Breast epithelium (tissue), 3 donors: ENCODE results near the gene DPP9.

Experiments
- CTCF ChIP-seq, 3 donors: fragments of 450-650 bp; IDR thresholded peaks; one replicate each; pipeline ENCODE4 v1.5.1; 2016 to 2017; ENCODE audit warnings: antibody characterized with exemption in 3 of 3, mild to moderate bottlenecking in 3 of 3, moderate library complexity in 3 of 3
- POLR2A ChIP-seq: fragments of 450-650 bp; IDR thresholded peaks from one replicate; pipeline ENCODE4 v1.6.1; 2016; ENCODE audit warnings: antibody characterized with exemption, mild to moderate bottlenecking, moderate library complexity

DNA sequence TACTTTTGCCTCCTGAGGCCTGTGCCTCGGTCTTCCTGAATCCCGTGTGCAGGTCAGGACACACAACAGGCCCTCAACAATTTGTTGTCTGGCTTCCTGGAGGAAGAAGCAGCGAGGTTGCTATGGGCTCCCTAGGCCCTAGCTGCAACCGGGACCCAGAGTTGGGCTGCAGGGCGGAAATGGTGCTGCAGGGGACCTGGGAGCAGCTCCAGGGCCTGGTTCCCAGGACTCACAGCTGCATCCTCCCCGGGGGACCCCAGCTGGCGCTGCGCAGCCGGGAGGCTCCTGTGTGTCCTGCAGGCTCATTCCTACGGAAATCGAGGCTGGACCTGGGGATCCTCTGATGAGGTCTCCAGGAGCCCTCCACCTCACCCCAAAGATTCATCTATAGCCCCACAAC is 85.3 kb downstream of the DPP9 start:
- TF ChIP-seq POLR2A (no peak), CTCF (IDR thresholded peaks at IDR 0.05) (no peak)
